Measurements from ENCODE around the gene CDH4. TPM values are rescaled to one million over a fixed set of nuclear protein-coding genes. Genes with fewer than 3 reads are reported as not detected.

CDH4 gene
- total and polyA plus RNA-seq, 7 donors, result under 0.01 to 0.06 TPM; not detected in 5

- no peak for TF ChIP-seq CTCF (IDR thresholded peaks at IDR 0.05)
- TF ChIP-seq POLR2A (IDR thresholded peaks at IDR 0.05), result no peak
- TF ChIP-seq EP300 (IDR thresholded peaks at IDR 0.05), result no peak
- TF ChIP-seq POLR2AphosphoS5 (IDR thresholded peaks at IDR 0.05), result no peak
- 79 to 86% methylated on average over 15 of the region's 15 CpGs for WGBS, 2 donors
- H3K36me3 ChIP-seq, result no peaks in the 10 kb centered on the region
- H3K27ac ChIP-seq, result no peak overlapping the region
- peaks cover 0 to 11% (median 0%) of the 10 kb centered on the region in 3 donors for H3K27me3 ChIP-seq
- no peak for DNase-seq
- intact Hi-C loops (cut with DNase I), result no loop called here
- H3K4me3 ChIP-seq, result no peak overlapping the region
- peaks cover 0 to 7% (median 4%) of the 10 kb centered on the region in 4 donors for H3K4me1 ChIP-seq
- no peaks in the 10 kb centered on the region for H3K9me3 ChIP-seq
Observed at GRCh38 chr20:61285152-61285645, 33.1 kb downstream of the CDH4 start.

GRCh38 chr20:61285691-61286090 lies 33.6 kb downstream of the CDH4 start:
- H3K36me3 ChIP-seq, result no peaks in the 10 kb centered on the region
- peaks cover 0 to 2% (median 0%) of the 10 kb centered on the region in 4 donors for H3K9me3 ChIP-seq
- H3K27ac ChIP-seq, result no peak overlapping the region
- H3K4me3 ChIP-seq, result no peak overlapping the region
- 89 to 90% methylated on average over 8 of the region's 8 CpGs for WGBS, 2 donors
- TF ChIP-seq EP300 (IDR thresholded peaks at IDR 0.05) (no peak), POLR2AphosphoS5 (IDR thresholded peaks at IDR 0.05) (no peak), CTCF (IDR thresholded peaks at IDR 0.05) (no peak), POLR2A (IDR thresholded peaks at IDR 0.05) (no peak)
- H3K27me3 ChIP-seq, result peaks cover 0 to 11% (median 0%) of the 10 kb centered on the region in 3 donors
- peaks cover 0 to 7% (median 4%) of the 10 kb centered on the region in 4 donors for H3K4me1 ChIP-seq
- DNase-seq, result no peak
- intact Hi-C loops (cut with DNase I), result no loop called here

GRCh38 chr20:61287583-61288275 lies 35.7 kb downstream of the CDH4 start:
- Histone ChIP-seq H3K27ac (no peak overlapping the region), H3K4me1 (peaks cover 0 to 7% (median 4%) of the 10 kb centered on the region in 4 donors), H3K4me3 (no peak overlapping the region), H3K36me3 (no peaks in the 10 kb centered on the region), H3K27me3 (peaks cover 0 to 11% (median 0%) of the 10 kb centered on the region in 3 donors), H3K9me3 (peaks cover 0 to 3% (median 0%) of the 10 kb centered on the region in 4 donors)
- TF ChIP-seq POLR2A (IDR thresholded peaks at IDR 0.05) (no peak), POLR2AphosphoS5 (IDR thresholded peaks at IDR 0.05) (no peak), CTCF (IDR thresholded peaks at IDR 0.05) (no peak), EP300 (IDR thresholded peaks at IDR 0.05) (no peak)
- no peak for DNase-seq
- WGBS, 2 donors, result 73 to 79% methylated on average over 15 of the region's 15 CpGs
- intact Hi-C loops (cut with DNase I), result no loop called here

- Histone ChIP-seq H3K4me1 (peaks cover 0 to 7% (median 4%) of the 10 kb centered on the region in 4 donors), H3K9me3 (peaks cover 0 to 3% (median 0%) of the 10 kb centered on the region in 4 donors), H3K36me3 (no peaks in the 10 kb centered on the region), H3K27ac (no peak overlapping the region), H3K27me3 (peaks cover 0 to 11% (median 0%) of the 10 kb centered on the region in 3 donors), H3K4me3 (no peak overlapping the region)
- no peak for DNase-seq
- 72 to 76% methylated on average over 17 of the region's 17 CpGs for WGBS, 2 donors
- TF ChIP-seq POLR2AphosphoS5 (IDR thresholded peaks at IDR 0.05) (no peak), POLR2A (IDR thresholded peaks at IDR 0.05) (no peak), CTCF (IDR thresholded peaks at IDR 0.05) (no peak)
- intact Hi-C loops (cut with DNase I), result no loop called here
Observed at GRCh38 chr20:61288331-61288784, 36.3 kb downstream of the CDH4 start.

All from sigmoid colon (tissue), 7 donors.